ENCODE measurements around the gene SLC19A3.
"Not testable (repeated sequence)": the region's sequence is repeated elsewhere in the genome, so short reads cannot be mapped to it uniquely, and the experiment has no call there.

The SLC19A3 gene

GRCh38 chr2:227724394-227725039, 6.7 kb upstream of the SLC19A3 start, which contains the start of gene SCYGR6:
Gene SCYGR6, minus strand, starts transcription at chr2:227724757. Its CDS starts 0 bp downstream, at chr2:227724757.
- ChIA-PET CTCF (interaction anchor here (0.6 kb wide), 1 partner anchor 288 kb away, joined by 3 read pairs; no protein-coding TSS in a partner anchor), POLR2A (no interaction called here)
- H3K36me3 ChIP-seq (ENCODE audit: control insufficient read depth in 2 of 2, insufficient read depth in 1 of 2, low read length in 2 of 2) = no peaks in the 10 kb centered on the region

GRCh38 chr2:227722821-227723220, 5.0 kb upstream of the SLC19A3 start:
- H3K36me3 ChIP-seq (ENCODE audit: control insufficient read depth in 2 of 2, insufficient read depth in 1 of 2, low read length in 2 of 2); POLR2A ChIA-PET; H3K27ac ChIP-seq (ENCODE audit: extremely low read depth, low read depth, low read length); H3K9me3 ChIP-seq (ENCODE audit: control insufficient read depth, insufficient read depth, low read depth, low read length); H3K4me3 ChIP-seq (ENCODE audit: low read depth, low read length); H3K4me1 ChIP-seq (ENCODE audit: control insufficient read depth, insufficient read depth, low read length): not testable (repeated sequence)
- CTCF ChIA-PET = interaction anchor here (0.9 kb wide), 1 partner anchor 39 kb away, joined by 4 read pairs; no protein-coding TSS in a partner anchor

More at GRCh38 chr2:227724394-227725039, 6.7 kb upstream of the SLC19A3 start, which contains the start of gene SCYGR6:
- no peak within 1 kb of the TSS for H3K27ac ChIP-seq (ENCODE audit: extremely low read depth, low read depth, low read length)
- no peak within 1 kb of the TSS for H3K4me3 ChIP-seq (ENCODE audit: low read depth, low read length)
- no peaks in the 10 kb centered on the region for H3K4me1 ChIP-seq (ENCODE audit: control insufficient read depth, insufficient read depth, low read length)
- TF ChIP-seq KLF10 (tag by site-specific recombination; IDR thresholded peaks at IDR 0.05) (no peak), ZNF174 (tag by site-specific recombination; IDR thresholded peaks at IDR 0.05) (no peak), OSR2 (tag by site-specific recombination; IDR thresholded peaks at IDR 0.05) (no peak), HOXA7 (CRISPR knock-in tag; IDR thresholded peaks at IDR 0.05; ENCODE audit: borderline replicate concordance) (no peak), ZNF621 (tag by site-specific recombination; IDR thresholded peaks at IDR 0.05) (no peak), ZNF660 (tag by site-specific recombination; IDR thresholded peaks at IDR 0.05) (no peak), ZNF558 (tag by site-specific recombination; IDR thresholded peaks at IDR 0.05) (no peak), SCRT2 (tag by site-specific recombination; IDR thresholded peaks at IDR 0.05) (no peak), ZBTB21 (tag by site-specific recombination; IDR thresholded peaks at IDR 0.05) (no peak), ZFP37 (tag by site-specific recombination; IDR thresholded peaks at IDR 0.05) (no peak), ZNF677 (tag by site-specific recombination; IDR thresholded peaks at IDR 0.05) (no peak), ZNF560 (tag by site-specific recombination; IDR thresholded peaks at IDR 0.05; ENCODE audit: borderline replicate concordance) (no peak), ELK4 (IDR thresholded peaks at IDR 0.05; ENCODE audit: borderline replicate concordance, low read depth, low read length) (no peak), KLF16 (tag by site-specific recombination; IDR thresholded peaks at IDR 0.05) (no peak), GLI2 (tag by site-specific recombination; IDR thresholded peaks at IDR 0.05; ENCODE audit: borderline replicate concordance, low read depth) (no peak), ZBTB26 (tag by site-specific recombination; optimal IDR thresholded peaks at IDR 0.05) (no peak), ZNF747 (tag by site-specific recombination; IDR thresholded peaks at IDR 0.05) (no peak)
- TF ChIP-seq, protein P1, sequence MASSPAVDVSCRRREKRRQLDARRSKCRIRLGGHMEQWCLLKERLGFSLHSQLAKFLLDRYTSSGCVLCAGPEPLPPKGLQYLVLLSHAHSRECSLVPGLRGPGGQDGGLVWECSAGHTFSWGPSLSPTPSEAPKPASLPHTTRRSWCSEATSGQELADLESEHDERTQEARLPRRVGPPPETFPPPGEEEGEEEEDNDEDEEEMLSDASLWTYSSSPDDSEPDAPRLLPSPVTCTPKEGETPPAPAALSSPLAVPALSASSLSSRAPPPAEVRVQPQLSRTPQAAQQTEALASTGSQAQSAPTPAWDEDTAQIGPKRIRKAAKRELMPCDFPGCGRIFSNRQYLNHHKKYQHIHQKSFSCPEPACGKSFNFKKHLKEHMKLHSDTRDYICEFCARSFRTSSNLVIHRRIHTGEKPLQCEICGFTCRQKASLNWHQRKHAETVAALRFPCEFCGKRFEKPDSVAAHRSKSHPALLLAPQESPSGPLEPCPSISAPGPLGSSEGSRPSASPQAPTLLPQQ (tag by site-specific recombination; IDR thresholded peaks at IDR 0.05) = no peak
- no peaks in the 10 kb centered on the region for H3K9me3 ChIP-seq (ENCODE audit: control insufficient read depth, insufficient read depth, low read depth, low read length)

DNA sequence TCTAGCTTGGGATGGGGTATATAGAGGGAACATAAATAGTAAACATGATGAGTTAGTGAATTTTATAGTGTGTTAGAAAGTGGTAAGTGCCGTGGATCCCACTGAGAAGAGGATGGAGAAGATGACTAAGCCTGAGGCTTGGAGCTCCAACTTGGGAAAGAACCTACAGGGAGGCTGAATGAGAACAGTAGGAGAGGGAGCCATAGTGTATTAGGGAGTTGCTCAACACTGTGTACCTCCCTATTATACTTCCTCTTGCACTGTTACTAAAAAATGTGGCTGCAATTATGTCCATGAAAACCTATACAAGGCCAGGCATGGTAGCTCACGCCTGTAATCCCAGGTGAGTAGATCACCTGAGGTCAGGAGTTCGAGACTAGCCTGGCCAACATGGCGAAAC, 2.9 kb upstream of the SLC19A3 start:
- POLR2A ChIA-PET = no interaction called here
- Histone ChIP-seq H3K4me3 (ENCODE audit: low read depth, low read length) (no peak overlapping the region), H3K9me3 (ENCODE audit: control insufficient read depth, insufficient read depth, low read depth, low read length) (no peaks in the 10 kb centered on the region), H3K36me3 (ENCODE audit: control insufficient read depth in 2 of 2, insufficient read depth in 1 of 2, low read length in 2 of 2) (no peaks in the 10 kb centered on the region), H3K27ac (ENCODE audit: extremely low read depth, low read depth, low read length) (no peak overlapping the region), H3K4me1 (ENCODE audit: control insufficient read depth, insufficient read depth, low read length) (no peaks in the 10 kb centered on the region)
- CTCF ChIA-PET = no interaction called here
- TF ChIP-seq ZNF221 (tag by site-specific recombination; IDR thresholded peaks at IDR 0.05; ENCODE audit: borderline replicate concordance) (no peak), ZNF2 (tag by site-specific recombination; IDR thresholded peaks at IDR 0.05) (no peak), TRIM28 (IDR thresholded peaks at IDR 0.05; ENCODE audit: borderline replicate concordance, low read length) (no peak), ZIC2 (tag by site-specific recombination; IDR thresholded peaks at IDR 0.05) (0 out of 2 replicates have a peak, but pooled peaks have one; percentile 15), ZNF16 (tag by site-specific recombination; IDR thresholded peaks at IDR 0.05; ENCODE audit: low read depth) (no peak)
- TF ChIP-seq, protein P2, sequence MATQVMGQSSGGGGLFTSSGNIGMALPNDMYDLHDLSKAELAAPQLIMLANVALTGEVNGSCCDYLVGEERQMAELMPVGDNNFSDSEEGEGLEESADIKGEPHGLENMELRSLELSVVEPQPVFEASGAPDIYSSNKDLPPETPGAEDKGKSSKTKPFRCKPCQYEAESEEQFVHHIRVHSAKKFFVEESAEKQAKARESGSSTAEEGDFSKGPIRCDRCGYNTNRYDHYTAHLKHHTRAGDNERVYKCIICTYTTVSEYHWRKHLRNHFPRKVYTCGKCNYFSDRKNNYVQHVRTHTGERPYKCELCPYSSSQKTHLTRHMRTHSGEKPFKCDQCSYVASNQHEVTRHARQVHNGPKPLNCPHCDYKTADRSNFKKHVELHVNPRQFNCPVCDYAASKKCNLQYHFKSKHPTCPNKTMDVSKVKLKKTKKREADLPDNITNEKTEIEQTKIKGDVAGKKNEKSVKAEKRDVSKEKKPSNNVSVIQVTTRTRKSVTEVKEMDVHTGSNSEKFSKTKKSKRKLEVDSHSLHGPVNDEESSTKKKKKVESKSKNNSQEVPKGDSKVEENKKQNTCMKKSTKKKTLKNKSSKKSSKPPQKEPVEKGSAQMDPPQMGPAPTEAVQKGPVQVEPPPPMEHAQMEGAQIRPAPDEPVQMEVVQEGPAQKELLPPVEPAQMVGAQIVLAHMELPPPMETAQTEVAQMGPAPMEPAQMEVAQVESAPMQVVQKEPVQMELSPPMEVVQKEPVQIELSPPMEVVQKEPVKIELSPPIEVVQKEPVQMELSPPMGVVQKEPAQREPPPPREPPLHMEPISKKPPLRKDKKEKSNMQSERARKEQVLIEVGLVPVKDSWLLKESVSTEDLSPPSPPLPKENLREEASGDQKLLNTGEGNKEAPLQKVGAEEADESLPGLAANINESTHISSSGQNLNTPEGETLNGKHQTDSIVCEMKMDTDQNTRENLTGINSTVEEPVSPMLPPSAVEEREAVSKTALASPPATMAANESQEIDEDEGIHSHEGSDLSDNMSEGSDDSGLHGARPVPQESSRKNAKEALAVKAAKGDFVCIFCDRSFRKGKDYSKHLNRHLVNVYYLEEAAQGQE (tag by site-specific recombination; IDR thresholded peaks at IDR 0.05) = no peak
